ENCODE results near the gene EVL.

EVL gene

GRCh38 chr14:100143523-100143922 lies 78.3 kb downstream of the EVL start:
- Histone ChIP-seq H3K27ac (no peak overlapping the region), H3K9me3 (no peaks in the 10 kb centered on the region), H3K4me1 (peaks cover 0 to 14% (median 0%) of the 10 kb centered on the region in 4 donors), H3K27me3 (no peaks in the 10 kb centered on the region), H3K36me3 (peaks cover 0 to 32% (median 0%) of the 10 kb centered on the region in 3 donors), H3K4me3 (no peak overlapping the region)
- TF ChIP-seq CTCF (IDR thresholded peaks at IDR 0.05) = no peak
- DNase-seq = no peak
- intact Hi-C loops (cut with DNase I; ENCODE audit: low total_unique reads) = no loop called here

- H3K27ac ChIP-seq = no peak overlapping the region
- no peak for TF ChIP-seq CTCF (IDR thresholded peaks at IDR 0.05)
- peaks cover 0 to 27% (median 0%) of the 10 kb centered on the region in 3 donors for H3K36me3 ChIP-seq
- no peaks in the 10 kb centered on the region for H3K27me3 ChIP-seq
- peaks cover 0 to 14% (median 0%) of the 10 kb centered on the region in 4 donors for H3K4me1 ChIP-seq
- intact Hi-C loops (cut with DNase I; ENCODE audit: low total_unique reads) = no loop called here
- H3K9me3 ChIP-seq = no peaks in the 10 kb centered on the region
- H3K4me3 ChIP-seq = no peak overlapping the region
- no peak for DNase-seq
Observed at GRCh38 chr14:100143934-100144333, 78.7 kb downstream of the EVL start.

GRCh38 chr14:100144645-100144995 lies 79.4 kb downstream of the EVL start:
- no peak for DNase-seq

GRCh38 chr14:100144996-100145646 lies 79.9 kb downstream of the EVL start:
- peaks cover 0 to 23% (median 0%) of the 10 kb centered on the region in 4 donors for H3K4me1 ChIP-seq
- no peak overlapping the region for H3K4me3 ChIP-seq
- H3K27ac ChIP-seq = no peak overlapping the region
- intact Hi-C loops (cut with DNase I; ENCODE audit: low total_unique reads) = no loop called here
- no peaks in the 10 kb centered on the region for H3K9me3 ChIP-seq
- DNase-seq = no peak
- H3K36me3 ChIP-seq = peaks cover 0 to 17% (median 0%) of the 10 kb centered on the region in 3 donors
- TF ChIP-seq CTCF (IDR thresholded peaks at IDR 0.05) = no peak
- H3K27me3 ChIP-seq = peaks cover 0 to 5% of the 10 kb centered on the region in 2 donors

More at GRCh38 chr14:100144645-100144995, 79.4 kb downstream of the EVL start:
- Histone ChIP-seq H3K27ac (no peak overlapping the region), H3K4me1 (peaks cover 0 to 18% (median 0%) of the 10 kb centered on the region in 4 donors), H3K36me3 (peaks cover 0 to 21% (median 0%) of the 10 kb centered on the region in 3 donors), H3K27me3 (peaks cover 0 to under 1% of the 10 kb centered on the region in 2 donors), H3K9me3 (no peaks in the 10 kb centered on the region), H3K4me3 (no peak overlapping the region)
- no peak for TF ChIP-seq CTCF (IDR thresholded peaks at IDR 0.05)
- intact Hi-C loops (cut with DNase I; ENCODE audit: low total_unique reads) = no loop called here

GRCh38 chr14:100145682-100146464 lies 80.7 kb downstream of the EVL start:
- intact Hi-C loops (cut with DNase I; ENCODE audit: low total_unique reads) = no loop called here
- Histone ChIP-seq H3K9me3 (no peaks in the 10 kb centered on the region), H3K27ac (no peak overlapping the region), H3K4me1 (peaks cover 0 to 29% (median 0%) of the 10 kb centered on the region in 4 donors), H3K27me3 (peaks cover 0 to 13% of the 10 kb centered on the region in 2 donors), H3K36me3 (peaks cover 0 to 17% (median 0%) of the 10 kb centered on the region in 3 donors), H3K4me3 (no peak overlapping the region)
- no peak for TF ChIP-seq CTCF (IDR thresholded peaks at IDR 0.05)
- no peak for DNase-seq

All from tibial artery (tissue), 4 donors.